Renal cortex interstitium (tissue), 11 donors: ENCODE measurements around the gene GZMM. TPM values are rescaled to one million over a fixed set of nuclear protein-coding genes. Genes with fewer than 3 reads are reported as not detected.

Source experiments
- DNase-seq, 11 donors: peaks; one replicate each; pipeline ENCODE4 v3.0.0-alpha.2; 2013; ENCODE audit warnings: low read depth in 9 of 11, low spot score in 4 of 11; ENCODE audit errors: extremely low read depth in 1 of 11
- polyA plus RNA-seq, 3 donors: library from polyadenylated mRNA; unstranded; fragments of 120-200 nt; gene quantifications; one replicate each; pipeline ENCODE4 v1.2.1, GENCODE V29; 2013; ENCODE audit not compliant: insufficient read length in 3 of 3

GZMM gene
- polyA plus RNA-seq, 3 donors, result 0.29 to 0.53 TPM; not detected in 1

DNA sequence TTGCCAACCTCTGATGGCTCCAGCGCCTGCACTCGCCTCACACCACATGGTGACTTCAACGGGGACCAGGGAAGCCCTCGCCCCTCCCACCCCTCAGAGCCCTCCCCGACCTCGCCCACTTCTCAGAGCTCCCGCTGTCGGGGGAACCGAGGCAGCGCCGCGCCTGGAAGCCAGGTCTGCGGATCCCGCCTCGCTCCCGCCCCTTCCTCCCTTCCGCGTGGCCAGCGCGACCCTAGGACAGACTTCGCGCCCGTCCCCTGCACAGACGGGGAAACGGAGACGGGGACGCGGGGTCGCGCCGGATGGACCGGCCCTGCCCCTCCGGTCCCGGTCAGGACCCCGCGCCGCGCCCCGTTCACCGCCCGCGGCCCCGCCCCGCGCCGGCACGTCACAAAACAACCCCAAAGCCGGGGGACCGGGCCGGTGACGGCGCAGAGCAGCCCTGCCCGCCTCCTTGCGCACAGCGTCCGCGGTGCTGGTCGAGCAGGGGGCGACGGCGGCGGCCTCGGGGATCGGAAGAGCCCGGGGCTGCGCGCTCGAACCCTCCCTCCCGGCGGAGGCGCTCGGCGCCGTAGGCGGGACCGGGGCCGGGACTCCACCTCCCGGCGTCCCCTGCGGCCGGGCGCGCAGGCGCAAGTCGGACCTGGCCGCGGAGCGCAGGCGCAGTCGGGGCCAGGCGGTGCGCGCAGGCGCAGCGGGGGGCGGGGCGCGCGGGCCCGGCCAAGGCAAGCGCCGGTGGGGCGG is 12.7 kb upstream of the GZMM start:
- peak in 7 of 11 donors; percentile 72 to 84 (median 83) for DNase-seq

DNA sequence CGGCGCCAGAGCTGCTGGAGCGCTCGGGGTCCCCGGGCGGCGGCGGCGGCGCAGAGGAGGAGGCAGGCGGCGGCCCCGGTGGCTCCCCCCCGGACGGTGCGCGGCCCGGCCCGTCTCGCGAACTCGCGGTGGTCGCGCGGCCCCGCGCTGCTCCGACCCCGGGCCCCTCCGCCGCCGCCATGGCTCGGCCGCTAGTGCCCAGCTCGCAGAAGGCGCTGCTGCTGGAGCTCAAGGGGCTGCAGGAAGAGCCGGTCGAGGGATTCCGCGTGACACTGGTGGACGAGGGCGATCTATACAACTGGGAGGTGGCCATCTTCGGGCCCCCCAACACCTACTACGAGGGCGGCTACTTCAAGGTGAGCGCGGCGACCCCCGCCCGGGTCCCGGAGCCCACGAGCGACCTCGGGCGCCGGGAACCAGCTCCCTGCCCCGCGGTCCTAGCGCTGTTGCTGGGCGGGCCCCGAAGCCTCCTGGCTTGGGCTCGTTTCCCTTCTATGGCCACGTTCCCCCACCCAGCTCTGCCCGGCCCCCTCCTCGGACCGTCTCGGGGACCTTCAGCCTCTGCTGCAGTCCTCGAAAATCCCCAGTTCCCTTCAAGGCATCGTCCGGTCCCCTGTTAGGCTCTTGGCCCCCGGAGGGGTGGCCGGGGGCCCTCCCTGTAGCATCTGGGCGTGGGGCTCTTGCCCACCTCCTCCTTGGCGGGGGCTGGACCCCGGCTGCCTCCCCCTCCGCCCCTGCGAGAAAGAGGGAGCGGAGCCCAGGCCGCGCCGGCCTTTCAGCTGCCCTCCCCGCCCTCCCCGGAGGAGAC is 11.9 kb upstream of the GZMM start, which contains the start of gene CDC34:
TSS of gene CDC34 (plus strand) at position 8 of the 808 bp plus-strand sequence. CDS start at position 180, 172 bp downstream.
- no peak for DNase-seq

- DNase-seq, result peak in 2 of 11 donors; percentile 72 to 78
Observed at GRCh38 chr19:532561-533363, 11.1 kb upstream of the GZMM start.

- DNase-seq, result no peak
Observed at GRCh38 chr19:533364-534058, 10.3 kb upstream of the GZMM start.

DNA sequence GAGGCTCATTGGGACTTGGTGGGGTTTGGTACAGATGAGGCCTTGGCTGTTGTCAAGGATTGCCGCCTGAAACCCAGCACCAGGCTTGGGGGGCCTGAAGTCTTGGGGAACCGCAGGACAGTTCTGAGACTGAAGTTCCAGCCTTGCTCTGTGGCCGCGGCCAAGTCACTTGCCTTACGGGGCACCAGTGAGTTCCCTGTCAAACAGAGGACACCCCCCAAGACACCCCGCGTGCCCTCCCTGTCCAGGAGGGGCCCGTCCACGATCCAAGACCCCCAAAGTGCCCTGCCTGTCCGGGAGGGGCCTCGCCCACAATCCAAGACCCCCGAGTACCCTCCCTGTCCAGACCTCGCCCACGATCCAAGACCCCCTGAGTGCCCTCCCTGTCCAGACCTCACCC is 9.8 kb upstream of the GZMM start:
- no peak for DNase-seq

DNA sequence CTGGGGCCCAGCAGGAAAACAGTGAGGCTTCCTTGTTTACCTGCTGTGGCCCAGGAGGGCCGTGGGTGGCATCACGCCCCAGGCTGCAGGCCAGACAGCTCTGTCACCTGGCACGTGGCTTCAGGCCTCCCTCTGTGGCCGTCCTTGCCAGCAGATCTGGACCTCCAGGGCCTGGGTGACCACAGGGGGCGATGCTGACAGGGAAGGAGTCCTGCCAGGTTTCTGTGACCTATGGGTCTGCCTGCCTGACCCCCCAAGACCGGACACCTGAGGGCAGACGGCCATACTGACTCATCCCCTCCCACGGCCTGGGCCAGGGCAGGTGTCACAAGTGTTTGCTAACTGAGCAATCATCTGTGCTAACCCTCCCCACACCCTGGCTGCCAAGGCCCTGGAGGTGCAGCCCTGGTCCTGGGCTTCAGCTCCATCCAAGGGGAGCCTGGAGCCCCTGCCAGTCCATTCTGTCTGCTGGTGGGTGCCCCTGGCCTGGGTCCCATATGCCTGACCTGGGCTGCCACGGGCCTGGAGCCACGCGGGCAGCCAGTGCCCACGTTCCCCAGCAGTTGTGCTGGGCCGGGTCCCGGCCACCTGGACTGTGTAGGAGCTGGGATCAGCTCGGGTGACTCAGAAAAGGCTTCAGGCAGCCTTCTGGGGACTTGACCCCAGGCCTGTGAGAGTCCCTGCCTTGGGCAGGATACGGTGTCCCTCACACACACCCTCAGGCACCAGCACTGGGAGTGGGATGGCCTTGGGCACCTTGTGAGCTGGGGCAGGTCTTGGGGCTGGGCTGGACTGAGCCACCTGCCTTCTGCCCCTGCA is 8.6 kb upstream of the GZMM start:
- DNase-seq, result no peak

- DNase-seq, result no peak
Observed at GRCh38 chr19:536031-536880, 7.6 kb upstream of the GZMM start.

DNA sequence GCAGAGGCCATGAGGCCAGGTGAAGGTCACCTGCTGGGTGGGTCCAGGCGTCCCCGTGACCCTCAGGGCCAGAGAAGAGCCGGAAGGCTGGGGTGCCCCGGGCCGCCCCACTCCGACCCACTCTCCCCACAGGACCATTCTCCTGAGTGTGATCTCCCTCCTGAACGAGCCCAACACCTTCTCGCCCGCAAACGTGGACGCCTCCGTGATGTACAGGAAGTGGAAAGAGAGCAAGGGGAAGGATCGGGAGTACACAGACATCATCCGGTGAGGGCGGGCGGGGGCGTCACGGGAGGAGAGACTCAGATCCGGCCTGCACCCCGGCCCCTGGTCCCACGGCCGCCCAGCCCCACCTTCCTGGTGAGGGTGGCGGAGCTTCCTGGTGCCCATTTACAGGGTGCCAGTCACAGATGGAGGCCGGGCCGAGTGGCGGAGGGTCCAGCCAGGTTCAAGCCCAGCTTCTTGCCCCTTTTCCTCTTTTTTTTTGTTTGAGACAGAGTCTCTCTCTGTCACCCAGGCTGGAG is 6.9 kb upstream of the GZMM start:
- no peak for DNase-seq

DNA sequence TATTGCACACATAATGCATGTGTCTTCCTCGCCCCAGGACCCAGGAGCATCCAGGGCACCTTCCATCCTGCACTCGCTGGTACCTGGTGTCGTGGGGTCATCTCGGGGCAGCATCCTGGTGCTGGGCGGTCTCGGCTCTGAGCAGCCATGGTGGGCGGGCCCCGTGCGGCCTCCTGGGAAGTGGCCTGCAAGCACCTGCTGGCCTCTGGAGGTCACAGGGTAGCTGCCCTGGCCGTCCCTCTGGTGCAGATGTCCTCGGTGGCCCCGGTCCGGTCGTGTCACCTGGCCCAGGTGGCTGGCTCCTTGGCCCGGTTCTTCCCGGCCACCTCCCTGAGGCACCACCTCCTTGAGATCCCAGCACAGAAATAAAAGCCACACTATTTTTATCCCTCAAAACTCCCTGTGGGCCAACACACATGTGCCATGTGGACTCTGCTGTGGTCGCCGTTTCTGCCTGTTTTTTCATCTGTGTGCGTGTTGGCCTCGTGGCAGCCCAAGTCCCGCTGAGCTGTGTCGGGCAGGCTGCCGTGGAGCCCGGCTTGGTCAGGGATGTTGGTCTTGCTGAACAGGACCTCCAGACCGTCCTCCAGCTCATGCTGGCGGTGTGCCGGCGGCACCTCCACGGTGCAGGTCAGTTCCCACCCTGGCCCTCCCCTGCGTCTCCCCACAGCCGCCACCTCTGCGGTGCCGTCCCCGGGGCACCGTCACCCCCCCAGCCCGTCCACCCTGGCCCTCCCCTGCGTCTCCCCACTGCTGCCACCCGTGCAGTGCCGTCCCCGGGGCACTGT is 5.0 kb upstream of the GZMM start:
- no peak for DNase-seq

DNA sequence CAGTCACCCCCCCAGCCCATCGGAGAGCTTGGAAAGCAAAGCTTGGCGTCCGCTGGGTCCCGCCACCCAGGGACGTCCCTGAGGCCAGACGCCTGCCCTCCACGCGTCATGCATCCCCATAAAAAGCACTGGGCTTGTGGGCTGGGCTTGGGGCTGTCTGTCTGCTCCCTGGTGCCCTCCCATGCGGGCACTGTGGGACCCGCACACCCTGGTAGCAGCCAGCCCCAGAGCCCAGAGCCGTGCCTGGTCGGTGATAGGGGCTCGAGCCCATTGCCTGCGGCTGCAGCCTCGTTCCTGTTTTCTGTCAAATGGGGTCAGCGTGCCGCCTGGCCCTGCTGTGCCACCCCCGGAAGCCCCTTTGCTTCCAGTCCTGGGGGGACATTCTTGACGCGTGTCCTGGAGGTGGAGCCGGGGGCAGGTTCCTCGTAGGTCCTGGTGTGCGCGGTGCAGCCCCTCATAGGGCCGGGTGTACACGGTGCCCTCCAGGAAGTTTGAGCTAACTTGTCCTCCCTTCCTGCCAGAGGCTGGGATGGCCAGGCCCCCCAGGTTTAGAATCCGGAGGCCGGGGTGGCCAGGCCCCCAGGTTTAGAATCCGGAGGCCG is 4.3 kb upstream of the GZMM start:
- no peak for DNase-seq

DNA sequence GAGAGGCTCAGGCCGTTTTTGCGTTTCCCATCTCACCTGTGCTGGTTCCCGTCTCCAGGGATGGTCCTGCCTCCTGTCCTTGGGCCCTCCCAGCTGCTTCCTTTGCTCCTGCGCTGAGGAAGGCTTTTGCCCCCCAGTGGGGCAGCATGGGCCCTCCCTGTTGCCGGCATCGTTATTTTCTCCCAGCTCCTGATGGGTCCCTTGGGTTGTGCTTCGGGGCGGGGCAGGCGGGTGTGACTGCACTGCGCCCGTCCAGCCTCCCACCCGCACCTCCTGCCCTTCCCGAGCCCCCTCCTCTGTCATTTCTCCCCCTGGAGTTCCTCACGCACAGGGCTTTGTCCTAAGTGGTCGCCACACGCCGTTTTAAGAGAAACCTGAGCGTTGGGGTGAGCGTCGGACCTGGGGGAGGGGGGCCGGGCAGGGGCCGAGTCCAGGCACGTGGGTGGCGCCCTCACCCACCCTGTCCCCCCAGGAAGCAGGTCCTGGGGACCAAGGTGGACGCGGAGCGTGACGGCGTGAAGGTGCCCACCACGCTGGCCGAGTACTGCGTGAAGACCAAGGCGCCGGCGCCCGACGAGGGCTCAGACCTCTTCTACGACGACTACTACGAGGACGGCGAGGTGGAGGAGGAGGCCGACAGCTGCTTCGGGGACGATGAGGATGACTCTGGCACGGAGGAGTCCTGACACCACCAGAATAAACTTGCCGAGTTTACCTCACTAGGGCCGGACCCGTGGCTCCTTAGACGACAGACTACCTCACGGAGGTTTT is 2.8 kb upstream of the GZMM start:
- no peak for DNase-seq

DNA sequence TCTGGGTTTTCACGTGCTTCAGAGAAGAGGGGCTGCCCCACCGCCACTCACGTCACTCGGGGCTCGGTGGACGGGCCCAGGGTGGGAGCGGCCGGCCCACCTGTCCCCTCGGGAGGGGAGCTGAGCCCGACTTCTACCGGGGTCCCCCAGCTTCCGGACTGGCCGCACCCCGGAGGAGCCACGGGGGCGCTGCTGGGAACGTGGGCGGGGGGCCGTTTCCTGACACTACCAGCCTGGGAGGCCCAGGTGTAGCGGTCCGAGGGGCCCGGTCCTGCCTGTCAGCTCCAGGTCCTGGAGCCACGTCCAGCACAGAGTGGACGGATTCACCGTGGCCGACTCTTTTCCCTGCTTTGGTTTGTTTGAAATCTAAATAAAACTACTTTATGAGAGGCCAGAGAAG is 2.2 kb upstream of the GZMM start:
- no peak for DNase-seq

DNA sequence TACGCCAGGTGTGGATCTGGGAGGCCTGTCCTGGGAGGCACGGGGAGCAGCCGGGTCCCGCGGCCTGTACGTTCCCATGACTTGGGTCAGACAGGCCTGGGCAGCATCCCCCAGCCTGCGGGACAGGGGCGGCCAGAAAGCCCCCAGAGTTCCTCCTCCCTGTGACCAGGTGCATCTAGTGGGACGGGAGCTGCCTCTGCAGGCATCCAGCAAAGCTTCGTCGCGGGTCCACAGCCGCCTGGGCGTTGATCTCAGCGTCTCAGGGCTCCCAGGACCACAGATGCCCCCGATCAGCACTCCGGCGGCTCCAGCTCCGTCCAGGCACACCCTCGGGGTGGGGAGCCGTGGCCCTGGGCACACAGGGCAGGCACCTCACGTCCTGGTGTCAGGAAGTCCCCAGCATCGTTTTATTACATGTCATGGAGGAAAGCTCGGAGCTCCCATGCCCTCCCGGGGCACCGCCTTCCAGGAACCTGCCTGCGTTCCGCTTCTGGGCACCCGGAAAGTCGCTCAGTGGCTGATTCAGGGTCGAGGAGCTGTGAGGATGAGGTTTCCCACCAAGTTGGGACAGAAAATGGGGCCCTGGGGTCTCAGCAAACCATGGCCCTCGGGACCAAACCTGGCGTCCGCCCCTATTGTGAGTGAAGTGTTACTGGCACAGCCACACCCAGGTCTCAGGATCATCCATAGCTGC is 1.5 kb upstream of the GZMM start:
- DNase-seq, result no peak

- no peak for DNase-seq
Observed at GRCh38 chr19:547117-547516, 3.3 kb downstream of the GZMM start.
